ENCODE data around the gene OR4C15.

The OR4C15 gene

DNA sequence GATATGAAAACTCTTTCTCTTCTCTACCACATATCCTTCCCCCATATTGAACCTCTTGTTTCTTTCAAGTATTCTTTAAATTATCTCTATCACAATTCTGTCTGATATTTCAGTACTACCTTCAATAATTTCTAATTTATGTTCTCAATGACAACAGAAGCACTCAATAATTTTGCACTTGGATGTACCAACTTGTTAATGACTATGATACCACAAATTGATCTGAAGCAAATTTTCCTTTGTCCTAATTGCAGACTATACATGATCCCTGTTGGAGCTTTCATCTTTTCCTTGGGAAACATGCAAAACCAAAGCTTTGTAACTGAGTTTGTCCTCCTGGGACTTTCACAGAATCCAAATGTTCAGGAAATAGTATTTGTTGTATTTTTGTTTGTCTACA, at the start of gene OR4C15:
Gene OR4C15 (plus strand): TSS at position 301 of the 400 bp plus-strand sequence. CDS start 0 bp downstream, at position 301.
- no peak for DNase-seq

DNA sequence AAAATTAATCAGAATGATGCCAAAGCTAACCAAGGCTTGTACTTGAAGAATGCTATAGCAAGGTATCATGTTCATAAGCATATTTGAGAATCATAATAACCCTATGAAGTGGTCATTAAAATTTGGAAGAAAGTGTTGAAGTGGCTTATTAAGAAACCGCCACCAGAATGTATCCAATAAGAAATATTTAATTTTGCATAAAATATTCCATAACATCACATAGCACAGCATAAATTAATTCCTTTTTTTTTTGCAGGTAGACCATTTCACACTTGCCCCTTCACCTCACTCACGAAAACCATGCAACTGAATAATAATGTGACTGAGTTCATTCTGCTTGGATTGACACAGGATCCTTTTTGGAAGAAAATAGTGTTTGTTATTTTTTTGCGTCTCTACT, 17.6 kb downstream of the OR4C15 start, which contains the start of gene OR4C16:
Gene OR4C16 (plus strand): TSS at position 301 of the 400 bp plus-strand sequence. CDS start 0 bp downstream, at position 301.
- no peak for DNase-seq

DNA sequence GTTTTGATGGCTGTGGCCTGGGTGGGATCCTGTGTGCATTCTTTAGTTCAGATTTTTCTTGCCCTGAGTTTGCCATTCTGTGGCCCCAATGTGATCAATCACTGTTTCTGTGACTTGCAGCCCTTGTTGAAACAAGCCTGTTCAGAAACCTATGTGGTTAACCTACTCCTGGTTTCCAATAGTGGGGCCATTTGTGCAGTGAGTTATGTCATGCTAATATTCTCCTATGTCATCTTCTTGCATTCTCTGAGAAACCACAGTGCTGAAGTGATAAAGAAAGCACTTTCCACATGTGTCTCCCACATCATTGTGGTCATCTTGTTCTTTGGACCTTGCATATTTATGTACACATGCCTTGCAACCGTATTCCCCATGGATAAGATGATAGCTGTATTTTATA, 18.3 kb downstream of the OR4C15 start:
- DNase-seq: no peak
